Globus pallidus (tissue), 1 donor: Measurements from ENCODE around the gene IGFBPL1.
A peak's percentile ranks its signal among the peaks of the same experiment; 100 is the strongest.

Experiments used
- DNase-seq: peaks from one replicate; pipeline ENCODE4 v3.0.0-alpha.2; 2015; ENCODE audit warnings: low spot score

Gene IGFBPL1

DNA sequence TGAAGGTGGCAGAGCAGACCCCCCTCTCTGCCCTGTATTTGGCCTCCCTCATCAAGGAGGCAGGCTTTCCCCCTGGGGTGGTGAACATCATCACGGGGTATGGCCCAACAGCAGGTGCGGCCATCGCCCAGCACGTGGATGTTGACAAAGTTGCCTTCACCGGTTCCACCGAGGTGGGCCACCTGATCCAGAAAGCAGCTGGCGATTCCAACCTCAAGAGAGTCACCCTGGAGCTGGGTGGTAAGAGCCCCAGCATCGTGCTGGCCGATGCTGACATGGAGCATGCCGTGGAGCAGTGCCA lies 27.9 kb downstream of the IGFBPL1 start:
- DNase-seq, result no peak

DNA sequence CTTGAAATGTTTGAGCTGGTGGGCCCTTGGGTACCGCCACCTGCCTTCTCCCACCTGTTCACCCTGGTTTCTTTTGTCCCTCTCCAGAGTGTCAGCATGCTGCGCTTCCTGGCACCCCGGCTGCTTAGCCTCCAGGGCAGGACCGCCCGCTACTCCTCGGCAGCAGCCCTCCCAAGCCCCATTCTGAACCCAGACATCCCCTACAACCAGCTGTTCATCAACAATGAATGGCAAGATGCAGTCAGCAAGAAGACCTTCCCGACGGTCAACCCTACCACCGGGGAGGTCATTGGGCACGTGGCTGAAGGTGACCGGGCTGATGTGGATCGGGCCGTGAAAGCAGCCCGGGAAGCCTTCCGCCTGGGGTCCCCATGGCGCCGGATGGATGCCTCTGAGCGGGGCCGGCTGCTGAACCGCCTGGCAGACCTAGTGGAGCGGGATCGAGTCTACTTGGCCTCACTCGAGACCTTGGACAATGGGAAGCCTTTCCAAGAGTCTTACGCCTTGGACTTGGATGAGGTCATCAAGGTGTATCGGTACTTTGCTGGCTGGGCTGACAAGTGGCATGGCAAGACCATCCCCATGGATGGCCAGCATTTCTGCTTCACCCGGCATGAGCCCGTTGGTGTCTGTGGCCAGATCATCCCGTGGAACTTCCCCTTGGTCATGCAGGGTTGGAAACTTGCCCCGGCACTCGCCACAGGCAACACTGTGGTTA lies 28.4 kb downstream of the IGFBPL1 start:
- DNase-seq, result no peak

DNA sequence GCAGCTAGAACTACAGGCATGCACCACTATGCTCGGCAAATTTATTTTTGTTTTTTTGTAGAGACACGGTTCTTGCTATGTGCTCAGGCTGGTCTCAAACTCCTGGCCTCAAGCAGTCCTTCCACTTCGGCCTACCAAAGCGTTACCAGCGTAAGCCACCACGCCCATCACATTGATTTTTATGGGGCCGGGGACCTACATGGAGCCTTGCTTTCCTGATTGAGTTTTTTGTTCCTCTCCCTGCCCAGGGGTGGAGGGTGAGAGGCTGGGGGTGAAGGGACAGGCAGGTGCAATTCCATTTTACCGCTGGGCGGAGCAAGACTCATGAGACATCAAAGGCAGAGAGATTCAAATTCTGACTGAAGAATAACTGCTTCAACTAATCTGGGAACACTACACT lies 29.8 kb downstream of the IGFBPL1 start:
- no peak for DNase-seq

DNA sequence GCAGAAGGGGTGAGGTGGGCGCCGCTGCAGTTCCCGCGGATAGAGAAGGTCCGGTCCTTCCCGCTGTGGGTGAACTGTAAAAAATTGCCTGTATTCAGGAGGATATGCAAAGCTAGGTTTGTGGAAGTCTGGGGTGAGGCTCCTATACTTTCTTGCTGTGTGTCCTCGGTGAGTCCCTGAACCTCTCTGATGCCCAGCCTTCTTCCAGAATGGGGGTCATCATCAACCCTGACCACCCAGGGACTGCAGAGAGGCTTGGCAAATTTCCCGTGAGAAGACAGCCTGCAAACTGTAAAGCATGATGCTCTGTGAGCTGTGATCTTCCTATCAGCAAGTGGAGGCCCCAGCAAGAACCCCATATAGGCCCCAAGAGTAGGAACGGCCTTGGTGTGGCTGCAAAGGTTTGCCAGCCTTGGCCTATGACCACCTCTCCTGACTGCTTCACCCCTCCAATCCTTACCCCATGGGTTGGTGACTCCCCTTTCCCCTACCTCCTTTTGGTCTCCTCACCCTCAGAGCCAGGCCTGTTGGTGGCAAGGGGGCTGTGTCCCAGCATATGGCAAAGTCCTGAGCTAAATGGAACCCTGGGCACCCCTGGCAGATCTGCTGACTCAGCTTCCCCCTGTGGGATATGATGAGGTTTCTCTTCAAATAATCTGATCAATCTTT lies 31.0 kb downstream of the IGFBPL1 start:
- DNase-seq, result no peak

DNA sequence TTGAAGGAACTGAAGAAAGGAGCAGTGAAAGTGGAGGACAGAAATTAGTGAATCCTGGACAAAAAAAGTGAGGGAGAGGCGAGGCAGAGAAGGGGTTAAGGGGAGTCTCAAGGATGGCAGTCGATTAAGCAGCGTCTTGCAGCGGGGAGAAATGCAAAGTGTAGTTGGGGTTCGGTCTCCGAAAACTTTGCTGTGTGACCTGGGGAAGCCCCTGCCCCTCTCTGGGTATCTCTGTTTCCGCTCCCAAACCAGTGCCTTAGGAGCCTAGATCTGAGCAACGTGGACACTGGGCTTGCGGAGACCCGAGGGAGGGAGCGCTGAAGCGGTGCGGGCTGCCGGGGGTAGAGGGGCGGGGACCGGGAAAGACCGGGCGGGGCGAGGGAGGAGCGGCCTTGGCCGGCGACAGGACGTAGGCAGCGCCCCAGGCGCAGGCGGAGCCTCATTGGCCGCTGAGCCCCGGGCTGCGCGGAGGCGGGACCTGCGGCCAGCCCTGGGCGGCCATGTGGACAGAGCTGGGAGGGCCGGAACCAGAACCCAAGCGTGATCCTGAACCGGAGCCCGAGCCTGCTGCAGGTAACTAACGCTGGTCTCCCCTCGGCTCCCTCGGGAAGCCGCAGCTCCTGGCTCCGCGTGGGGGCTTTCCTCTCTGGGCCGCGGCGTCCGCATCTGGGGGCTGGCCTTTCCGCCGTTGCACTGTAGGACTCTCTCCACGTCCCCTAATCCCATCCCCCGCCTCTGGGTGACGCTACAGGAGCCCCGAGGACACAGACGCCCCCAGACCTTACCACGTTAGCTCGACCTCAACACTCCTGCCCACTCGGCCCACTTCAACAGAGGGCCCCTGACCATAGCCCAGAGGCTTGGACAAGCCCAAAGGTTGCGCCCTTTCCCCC lies 31.8 kb downstream of the IGFBPL1 start, which contains the start of gene ALDH1B1:
Gene ALDH1B1 (plus strand): TSS at position 468 of the 893 bp plus-strand sequence. CDS start 3,047 bp downstream, outside the sequence.
- DNase-seq, result peak; percentile 80

DNA sequence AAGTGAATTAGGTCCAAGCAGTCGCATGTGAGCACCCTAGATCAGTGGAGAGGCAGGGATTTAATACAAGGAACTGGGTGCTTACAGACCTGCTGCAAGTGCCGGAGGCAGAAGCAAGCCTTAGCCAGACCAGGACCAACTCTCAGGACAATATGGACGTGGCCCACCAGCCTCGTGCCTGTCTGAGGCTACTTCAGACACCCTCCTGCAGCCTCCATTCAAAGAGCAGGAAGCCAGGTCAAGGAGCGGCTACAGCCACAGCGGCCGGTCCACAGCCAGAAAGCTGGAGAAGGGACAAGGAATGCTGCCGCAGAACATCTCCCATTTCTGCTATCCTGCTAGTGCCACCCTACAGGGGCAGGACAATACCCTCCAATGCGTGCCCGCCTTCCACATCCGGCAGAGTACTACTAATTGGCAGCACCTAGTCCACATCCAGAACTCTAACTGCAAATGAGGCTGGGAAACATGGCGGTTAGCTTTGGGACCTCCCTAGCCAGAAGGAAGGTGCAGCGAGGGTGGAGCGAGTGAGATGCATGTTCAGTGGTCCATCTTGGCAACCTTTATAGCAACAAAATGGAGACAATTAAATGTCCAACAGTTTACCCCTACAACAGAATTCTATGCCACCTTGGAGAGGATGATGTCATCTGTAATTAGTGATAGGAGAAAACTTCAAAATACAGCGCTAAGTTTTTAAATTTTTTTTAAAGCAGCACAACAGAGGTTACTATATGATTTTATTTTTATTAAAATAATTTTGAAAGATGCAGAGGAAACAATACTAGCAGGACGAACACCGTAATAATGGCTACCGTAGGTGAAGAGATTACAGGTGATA lies 32.8 kb downstream of the IGFBPL1 start:
- no peak for DNase-seq

DNA sequence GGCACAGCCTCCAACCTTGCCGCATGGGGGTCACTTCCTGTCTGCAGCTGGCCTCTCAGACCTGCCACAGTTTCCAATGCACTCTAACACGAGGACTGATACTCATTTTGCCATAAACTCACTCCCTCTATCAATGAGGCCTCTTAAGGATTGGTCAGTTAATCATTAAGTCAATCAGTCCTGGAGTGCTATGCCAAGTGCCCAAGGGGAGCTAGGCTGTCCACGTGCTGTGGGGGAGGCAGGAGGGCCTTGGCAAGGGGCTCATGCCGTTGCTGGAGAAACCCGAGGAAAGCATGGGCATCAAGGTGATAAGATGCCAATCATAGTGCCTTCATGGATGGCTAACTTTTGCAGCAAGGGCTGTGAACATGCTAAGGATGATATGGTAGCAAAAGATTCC lies 33.4 kb downstream of the IGFBPL1 start:
- DNase-seq, result no peak

DNA sequence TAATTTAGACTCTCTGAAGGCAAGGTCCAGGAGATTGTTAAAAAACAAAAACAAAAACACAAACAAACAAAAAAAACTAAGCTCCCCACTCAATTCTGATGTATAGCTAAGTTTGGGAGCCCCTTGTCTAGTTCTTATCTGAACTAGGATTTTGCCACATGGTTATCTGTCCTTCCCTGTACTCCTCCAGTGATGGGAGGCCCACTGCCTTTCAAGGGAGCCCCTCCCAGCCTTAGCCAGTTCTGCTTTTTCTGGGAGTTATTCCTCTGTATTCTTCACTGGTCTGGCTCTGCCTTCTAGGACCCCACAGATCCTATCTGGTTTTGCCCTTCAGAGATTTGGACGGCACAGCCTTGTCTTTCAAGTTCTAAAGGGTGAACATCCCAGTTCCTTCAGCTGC lies 33.8 kb downstream of the IGFBPL1 start:
- DNase-seq, result no peak

DNA sequence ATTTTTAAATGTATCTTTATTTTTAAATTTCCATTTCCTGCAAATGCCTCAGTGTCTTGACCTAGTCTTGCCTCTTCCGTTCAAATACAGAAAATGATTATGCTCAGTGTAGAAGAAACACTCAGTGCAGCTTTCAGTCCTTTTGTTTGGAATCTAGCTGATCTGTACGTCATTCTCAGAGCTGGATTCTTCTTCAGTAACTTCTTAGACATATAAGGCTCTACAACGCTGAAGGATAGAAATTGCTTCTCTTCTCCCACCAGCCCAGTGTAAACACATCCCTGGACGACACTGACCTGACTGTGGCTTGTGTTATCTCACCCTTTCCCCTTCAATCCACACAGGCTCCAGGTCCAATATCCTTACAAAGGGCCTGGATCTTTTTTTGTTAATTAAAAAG lies 34.9 kb downstream of the IGFBPL1 start:
- DNase-seq, result no peak

DNA sequence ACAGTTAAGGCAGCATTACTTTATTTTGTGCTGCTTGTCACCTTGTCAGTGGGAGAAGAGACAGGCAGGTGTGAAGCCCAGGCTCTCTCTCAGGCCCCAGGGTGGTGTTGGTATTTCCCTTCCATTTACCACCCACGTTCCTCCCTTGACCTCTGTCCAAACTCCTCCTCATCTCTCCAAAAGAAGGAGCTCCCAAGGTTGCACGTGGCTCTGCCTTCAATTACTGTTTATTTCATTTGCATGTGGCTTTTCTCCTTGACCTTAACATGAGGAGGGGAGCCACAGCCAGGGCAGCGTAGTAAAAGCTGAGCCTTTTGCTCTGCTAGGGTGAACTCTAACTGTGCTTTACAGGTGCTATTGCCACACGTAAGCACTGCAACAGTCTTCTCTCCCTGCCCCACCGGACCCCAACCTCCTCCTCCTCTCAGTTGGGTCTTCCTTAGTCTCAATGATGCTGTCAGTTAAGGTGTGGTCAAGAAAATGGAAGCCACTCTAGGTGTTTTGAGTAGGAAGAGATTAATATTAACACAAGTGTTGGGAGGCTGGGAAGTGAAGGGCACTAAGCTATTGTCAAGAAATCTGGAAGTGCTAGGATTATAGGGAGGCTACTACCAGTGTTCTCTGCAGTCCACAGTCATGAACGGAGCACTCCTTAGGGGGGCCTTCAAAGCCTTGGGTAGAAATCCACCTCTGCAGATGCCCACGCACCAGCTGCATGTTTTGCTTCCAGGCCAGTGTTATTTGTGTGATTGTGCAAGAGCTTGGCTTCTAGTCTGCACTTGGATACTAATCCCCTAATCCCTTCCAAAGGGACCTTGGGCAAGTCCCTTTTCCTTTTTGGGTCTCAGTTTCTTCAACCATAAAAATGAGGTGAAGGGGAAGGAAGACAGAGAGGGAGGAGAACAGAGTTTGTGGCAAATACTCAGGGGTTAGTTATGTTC lies 35.7 kb downstream of the IGFBPL1 start:
- no peak for DNase-seq

DNA sequence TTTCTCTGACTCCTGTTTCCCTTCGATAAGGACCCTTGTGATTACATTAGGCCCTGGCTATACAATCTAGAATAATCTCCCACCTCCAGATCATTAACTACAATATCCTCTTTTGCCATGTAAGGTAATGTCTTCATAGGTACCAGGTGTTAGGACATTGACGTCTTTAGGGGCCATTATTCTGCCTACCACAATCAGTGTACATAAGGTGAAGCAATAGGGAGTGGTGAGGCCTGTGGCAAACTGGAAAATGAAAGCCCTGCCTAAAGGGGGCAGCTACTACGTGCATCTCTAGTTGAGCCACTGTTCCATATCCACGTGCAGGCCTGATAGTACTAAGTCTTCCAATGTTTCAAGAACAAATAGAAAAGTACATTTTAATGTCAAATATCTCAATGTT lies 36.5 kb downstream of the IGFBPL1 start:
- DNase-seq, result no peak

DNA sequence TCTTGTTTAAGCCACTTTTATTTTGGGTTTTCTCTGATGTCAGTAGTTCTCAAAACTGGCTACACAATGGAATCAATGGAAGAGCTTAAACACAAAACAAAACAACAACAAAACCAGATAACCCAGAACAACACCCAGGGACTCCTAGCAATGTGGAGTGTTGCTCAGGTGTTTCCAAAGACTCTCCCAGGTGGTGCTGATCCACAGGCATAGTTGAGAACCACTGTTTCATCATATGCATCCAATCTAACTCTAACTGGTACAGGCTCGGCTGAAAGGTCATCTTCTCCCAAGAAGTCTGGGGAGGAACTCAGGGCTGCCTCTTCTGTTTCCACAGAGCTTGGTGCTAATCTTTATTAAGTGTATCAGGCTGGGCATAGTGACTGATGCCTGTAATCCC lies 37.2 kb downstream of the IGFBPL1 start:
- DNase-seq, result no peak

DNA sequence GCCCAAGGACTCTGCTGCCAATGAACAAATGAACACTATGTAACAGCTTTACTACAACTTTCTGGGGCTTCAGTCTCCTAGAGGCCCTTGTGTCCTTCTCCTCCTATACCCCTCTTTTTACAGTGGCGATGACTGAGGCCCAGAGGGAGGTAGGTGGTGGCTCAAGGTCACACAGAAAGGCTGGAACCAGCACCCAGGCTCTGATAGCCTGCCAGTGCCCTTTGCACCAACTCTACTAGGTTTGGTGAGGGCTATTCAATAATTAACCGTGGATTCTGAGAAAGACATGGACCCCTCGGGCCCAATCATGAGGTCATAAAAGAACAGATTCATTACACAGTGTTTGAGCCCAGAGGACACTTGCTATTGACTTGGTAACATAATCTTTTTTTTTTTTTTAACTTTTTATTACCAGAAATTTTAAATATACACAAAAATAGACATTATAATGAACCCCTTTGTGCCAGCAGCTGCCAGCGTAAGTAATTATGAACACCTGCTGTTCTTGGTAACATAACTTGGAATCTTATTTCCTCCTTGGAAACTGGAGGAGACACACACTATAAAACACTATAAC lies 37.8 kb downstream of the IGFBPL1 start:
- DNase-seq, result no peak

DNA sequence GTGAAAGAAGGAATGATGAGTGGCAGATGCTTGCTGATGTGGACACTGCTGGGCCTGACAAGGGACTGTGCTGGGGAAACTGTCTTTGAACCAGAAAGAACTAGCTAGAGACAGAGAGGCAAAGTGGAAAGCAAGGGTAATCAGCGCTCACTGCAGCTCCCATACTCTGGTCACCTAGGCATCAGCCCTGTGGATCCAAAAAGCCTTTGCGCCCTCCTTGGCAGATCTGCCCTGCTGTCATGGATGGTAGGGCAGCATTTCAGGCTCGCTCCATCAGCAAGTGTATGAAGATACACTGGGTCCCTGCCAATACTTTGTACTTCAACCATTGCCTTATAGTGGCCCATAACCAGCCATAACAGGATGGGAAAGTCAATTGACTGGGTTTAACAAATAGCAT lies 38.4 kb downstream of the IGFBPL1 start:
- DNase-seq, result no peak

DNA sequence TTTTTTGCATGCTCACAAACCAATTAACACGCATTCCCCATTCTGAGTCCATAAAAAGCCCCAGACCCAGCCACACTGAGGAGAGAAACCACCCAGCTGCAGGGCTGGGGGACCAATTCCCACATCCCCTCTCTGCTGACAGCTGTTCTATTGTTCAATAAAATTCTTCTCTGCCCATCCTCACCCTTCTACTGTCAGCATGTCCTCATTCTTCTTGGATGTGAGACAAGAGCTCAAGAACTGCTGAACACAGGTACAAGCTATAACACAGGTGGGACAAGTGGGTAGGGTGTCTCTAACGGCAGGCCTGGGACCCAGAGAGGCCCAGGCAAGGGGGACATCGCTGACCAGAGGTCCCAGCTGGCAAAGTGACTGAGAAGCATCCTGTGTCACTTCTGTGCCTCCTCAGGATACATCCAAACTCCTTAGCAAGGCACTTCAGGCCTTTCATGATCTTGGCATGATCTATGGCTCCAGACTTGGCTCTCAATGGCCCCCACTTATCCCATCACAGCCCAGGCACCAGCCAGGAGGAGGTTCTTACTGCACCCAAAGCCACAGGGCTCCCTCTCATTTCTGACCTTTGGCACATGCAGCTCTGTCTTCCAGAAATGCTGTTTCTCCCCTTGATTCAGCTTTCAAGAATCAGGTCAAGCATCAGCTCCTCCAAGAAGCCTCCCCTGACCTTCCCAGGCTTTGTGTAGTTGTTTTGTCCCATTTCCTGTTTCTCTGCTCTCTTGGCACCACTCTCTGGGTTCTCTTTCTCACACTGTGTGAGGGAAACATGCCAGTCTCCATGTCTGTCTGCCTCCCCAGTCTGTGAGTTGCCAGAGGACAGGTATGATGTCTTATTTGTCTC lies 39.0 kb downstream of the IGFBPL1 start:
- no peak for DNase-seq

DNA sequence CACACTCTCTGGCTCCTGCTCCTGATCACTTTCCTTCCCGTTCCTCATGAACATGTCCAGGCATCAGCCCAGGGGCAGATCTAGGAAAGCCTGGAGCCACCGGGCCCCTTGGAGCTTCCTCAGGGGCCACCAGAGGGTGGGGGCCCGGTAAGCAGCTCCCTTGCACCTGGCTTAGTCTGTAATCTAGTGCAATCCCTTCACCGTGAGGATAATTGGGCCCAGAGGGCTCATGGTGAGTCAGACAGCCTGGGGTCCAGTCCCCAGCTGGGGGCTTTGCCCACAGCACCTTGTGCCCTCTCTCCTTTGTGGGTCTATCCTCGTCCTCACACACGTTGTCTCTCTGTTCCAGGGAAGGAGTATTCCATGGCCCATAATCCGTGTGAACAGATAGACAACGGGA lies 42.1 kb downstream of the IGFBPL1 start:
- DNase-seq, result no peak

DNA sequence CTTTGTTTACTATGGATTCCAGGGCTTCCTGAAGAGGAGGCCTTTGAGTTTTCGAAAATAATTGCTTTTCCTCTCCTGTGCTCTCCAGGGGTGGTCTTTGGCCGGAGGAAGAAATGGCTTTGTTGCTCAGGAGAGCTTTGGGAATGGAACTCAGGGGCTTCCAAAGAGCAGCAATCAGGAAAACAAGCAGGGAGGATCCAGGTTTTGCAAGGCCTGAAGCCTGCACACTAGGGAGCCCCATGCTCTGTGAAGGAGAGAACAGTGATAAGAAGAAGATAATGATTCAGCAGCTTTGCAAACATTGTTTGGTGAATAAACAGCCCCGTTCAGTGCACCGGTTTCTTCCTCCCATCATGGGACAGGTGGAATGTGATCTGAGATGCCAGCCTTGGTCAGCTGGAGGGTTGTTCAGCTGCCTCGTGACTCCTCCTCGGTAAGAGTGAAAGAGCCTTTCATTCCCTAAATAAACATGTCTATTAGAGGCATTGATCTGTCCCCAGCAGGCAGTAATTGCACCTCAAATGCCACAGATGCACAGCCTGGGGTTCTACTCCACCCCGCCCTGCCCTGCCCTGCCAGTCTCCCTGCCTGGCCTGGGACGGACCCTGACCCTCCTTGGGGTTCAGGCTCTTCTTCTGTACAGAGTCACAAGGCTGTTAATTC lies 43.3 kb downstream of the IGFBPL1 start:
- DNase-seq, result no peak

DNA sequence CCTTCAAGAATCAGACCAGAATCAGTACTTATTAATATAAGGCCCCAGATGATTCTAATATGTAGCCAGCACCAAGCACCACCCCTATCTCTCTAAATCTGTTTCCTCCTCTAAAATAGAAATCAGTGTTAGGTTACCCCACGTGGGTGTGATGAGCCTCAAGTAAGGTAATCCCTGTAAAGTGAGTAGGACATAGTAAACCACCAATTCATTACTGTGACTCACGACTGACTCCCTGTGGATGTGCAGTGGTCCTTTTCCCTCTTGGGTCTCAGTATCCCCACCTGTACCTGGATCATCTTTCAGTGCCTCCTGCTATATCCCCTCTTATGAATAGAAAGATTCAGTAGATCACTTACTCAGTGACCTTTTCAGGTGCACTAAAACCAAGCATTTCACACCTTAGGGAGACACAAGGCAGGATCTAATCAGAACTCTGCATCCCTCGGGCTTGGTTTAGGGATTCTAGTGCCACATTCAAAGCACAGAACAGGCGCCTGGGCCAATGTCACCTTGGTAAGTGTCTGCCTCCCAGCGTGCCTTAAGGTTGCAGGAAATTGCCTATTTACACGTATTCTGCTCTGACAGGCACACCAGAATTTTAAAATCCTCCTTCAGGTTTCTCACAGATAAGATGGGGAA lies 43.9 kb downstream of the IGFBPL1 start:
- no peak for DNase-seq
